Nephron progenitor cell (in vitro differentiated cells): ENCODE measurements around the gene NDUFS1.

Experiments
- DNase-seq: peaks from one replicate; pipeline ENCODE4 v3.0.0; 2021
- H3K27ac Mint-ChIP-seq: 2 replicates; pipeline ENCODE4 v1.8.0; 2021; ENCODE audit warnings: mild to moderate bottlenecking, moderate library complexity, mixed read lengths
- H3K27me3 Mint-ChIP-seq: 2 replicates; pipeline ENCODE4 v1.8.0; 2021; ENCODE audit warnings: mild to moderate bottlenecking, low read depth, mixed read lengths; ENCODE audit not compliant: poor library complexity
- H3K36me3 Mint-ChIP-seq: 2 replicates; pipeline ENCODE4 v1.8.0; 2021; ENCODE audit warnings: low read depth, mixed read lengths
- H3K4me1 Mint-ChIP-seq: 2 replicates; pipeline ENCODE4 v1.8.0; 2021; ENCODE audit warnings: mixed read lengths
- H3K4me3 Mint-ChIP-seq: 2 replicates; pipeline ENCODE4 v1.8.0; 2021; ENCODE audit warnings: mild to moderate bottlenecking, moderate library complexity, mixed read lengths
- H3K9me3 Mint-ChIP-seq: 2 replicates; pipeline ENCODE4 v1.8.0; 2021; ENCODE audit warnings: mild to moderate bottlenecking, moderate library complexity, mixed read lengths
- CTCF ChIP-seq: fragments of 200-600 bp; sonication (generic); IDR thresholded peaks from 2 replicates; pipeline ENCODE4 v1.5.0; 2021; ENCODE audit warnings: antibody characterized with exemption

Gene NDUFS1

DNA sequence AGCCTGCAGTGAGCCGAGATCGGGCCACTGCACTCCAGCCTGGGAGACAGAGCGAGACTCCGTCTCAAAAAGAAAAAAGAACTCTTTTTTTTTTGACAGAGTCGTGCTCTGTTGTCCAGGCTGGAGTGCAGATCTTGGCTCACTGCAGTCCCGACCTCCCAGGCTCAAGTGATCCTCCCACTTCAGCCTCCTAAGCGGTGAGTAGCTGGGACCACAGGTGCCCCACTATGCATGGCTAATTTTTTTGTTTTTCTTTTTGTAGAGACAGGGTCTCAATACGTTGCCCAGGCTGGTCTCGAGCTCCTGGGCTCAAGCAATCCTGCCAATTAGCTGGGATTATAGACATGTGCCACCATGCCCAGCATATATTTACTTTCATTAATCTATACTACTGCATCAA, 60.8 kb downstream of the NDUFS1 start:
- no peaks in the 10 kb centered on the region for H3K9me3 Mint-ChIP-seq
- H3K27ac Mint-ChIP-seq = no peak overlapping the region
- H3K4me1 Mint-ChIP-seq = peaks cover 5% of the 10 kb centered on the region
- peaks cover 5% of the 10 kb centered on the region for H3K36me3 Mint-ChIP-seq
- peaks cover 4% of the 10 kb centered on the region for H3K27me3 Mint-ChIP-seq
- H3K4me3 Mint-ChIP-seq = no peak overlapping the region
- no peak for DNase-seq
- no peak for TF ChIP-seq CTCF

DNA sequence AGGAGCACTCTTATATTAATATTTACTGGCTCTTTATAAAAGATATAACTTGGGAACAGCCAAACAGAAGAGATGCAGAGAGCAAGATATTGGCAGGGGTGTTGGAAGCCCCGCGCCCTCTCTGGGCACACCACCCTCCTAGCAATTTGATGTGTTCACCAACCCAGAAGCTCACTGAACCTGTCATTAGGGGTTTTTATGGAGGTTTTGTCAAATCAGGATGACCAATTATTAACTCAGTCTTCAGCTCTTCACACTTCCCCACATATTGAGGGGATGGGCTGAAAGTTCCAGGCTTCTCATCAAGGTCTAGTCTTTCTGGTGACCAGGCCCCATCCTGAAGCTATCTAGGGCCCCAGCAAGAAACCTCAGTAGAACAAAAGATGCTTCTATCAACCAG, 62.4 kb downstream of the NDUFS1 start:
- Mint-ChIP-seq H3K27me3 (peaks cover 4% of the 10 kb centered on the region), H3K9me3 (no peaks in the 10 kb centered on the region), H3K36me3 (peaks cover 5% of the 10 kb centered on the region), H3K4me3 (no peak overlapping the region), H3K4me1 (peaks cover 12% of the 10 kb centered on the region), H3K27ac (no peak overlapping the region)
- TF ChIP-seq CTCF = no peak
- DNase-seq = no peak

DNA sequence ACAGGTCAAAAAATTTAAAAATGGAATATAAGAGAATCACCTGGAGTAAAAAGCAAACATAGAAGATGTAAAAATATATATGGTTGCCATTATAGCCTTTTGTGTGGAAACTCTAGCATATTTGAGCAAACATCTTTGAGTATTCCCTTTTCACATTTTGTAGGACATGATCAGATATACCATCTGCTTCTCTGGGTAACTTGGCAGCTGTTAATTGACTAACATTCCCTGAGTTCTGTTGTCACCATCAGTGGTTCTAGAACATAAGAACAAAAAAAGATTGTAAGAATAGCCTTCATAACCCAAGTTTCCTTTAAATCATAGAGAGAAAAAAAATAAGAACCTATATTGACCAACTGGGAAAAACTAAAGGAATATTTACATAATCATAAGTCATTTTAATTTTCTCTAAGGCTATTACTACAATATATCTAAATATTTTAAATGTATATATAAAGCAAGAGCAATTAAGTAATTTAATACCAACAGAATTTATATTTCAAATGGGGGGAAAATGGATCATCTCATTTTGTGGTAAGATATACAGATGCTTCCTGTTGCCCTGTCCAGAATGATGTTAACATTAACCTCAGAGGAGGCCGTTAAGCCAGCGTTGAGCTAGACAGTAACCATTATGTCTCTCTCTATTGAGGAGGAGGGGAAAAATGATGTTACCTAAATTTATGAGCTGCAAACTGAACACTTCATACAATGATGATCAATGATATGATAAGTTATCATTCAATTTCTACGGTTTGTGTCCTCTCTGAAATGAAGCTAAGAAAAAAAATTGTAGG, 63.5 kb downstream of the NDUFS1 start:
- no peaks in the 10 kb centered on the region for H3K9me3 Mint-ChIP-seq
- no peak for DNase-seq
- H3K36me3 Mint-ChIP-seq = peaks cover 5% of the 10 kb centered on the region
- peaks cover 4% of the 10 kb centered on the region for H3K27me3 Mint-ChIP-seq
- H3K4me3 Mint-ChIP-seq = no peak overlapping the region
- H3K27ac Mint-ChIP-seq = no peak overlapping the region
- no peak for TF ChIP-seq CTCF
- H3K4me1 Mint-ChIP-seq = peaks cover 12% of the 10 kb centered on the region

GRCh38 chr2:206092297-206092696, 66.9 kb downstream of the NDUFS1 start:
- no peak for TF ChIP-seq CTCF
- Mint-ChIP-seq H3K27ac (no peak overlapping the region), H3K36me3 (peaks cover 12% of the 10 kb centered on the region), H3K4me1 (peaks cover 17% of the 10 kb centered on the region), H3K9me3 (peaks cover under 1% of the 10 kb centered on the region), H3K27me3 (no peaks in the 10 kb centered on the region), H3K4me3 (no peak overlapping the region)
- no peak for DNase-seq

GRCh38 chr2:206088248-206088647, 71.0 kb downstream of the NDUFS1 start:
- H3K4me3 Mint-ChIP-seq = peak overlapping the region; percentile 45
- peaks cover 3% of the 10 kb centered on the region for H3K9me3 Mint-ChIP-seq
- peaks cover 17% of the 10 kb centered on the region for H3K36me3 Mint-ChIP-seq
- DNase-seq = no peak
- peaks cover 3% of the 10 kb centered on the region for H3K27me3 Mint-ChIP-seq
- H3K27ac Mint-ChIP-seq = no peak overlapping the region
- no peak for TF ChIP-seq CTCF
- H3K4me1 Mint-ChIP-seq = peaks cover 35% of the 10 kb centered on the region

DNA sequence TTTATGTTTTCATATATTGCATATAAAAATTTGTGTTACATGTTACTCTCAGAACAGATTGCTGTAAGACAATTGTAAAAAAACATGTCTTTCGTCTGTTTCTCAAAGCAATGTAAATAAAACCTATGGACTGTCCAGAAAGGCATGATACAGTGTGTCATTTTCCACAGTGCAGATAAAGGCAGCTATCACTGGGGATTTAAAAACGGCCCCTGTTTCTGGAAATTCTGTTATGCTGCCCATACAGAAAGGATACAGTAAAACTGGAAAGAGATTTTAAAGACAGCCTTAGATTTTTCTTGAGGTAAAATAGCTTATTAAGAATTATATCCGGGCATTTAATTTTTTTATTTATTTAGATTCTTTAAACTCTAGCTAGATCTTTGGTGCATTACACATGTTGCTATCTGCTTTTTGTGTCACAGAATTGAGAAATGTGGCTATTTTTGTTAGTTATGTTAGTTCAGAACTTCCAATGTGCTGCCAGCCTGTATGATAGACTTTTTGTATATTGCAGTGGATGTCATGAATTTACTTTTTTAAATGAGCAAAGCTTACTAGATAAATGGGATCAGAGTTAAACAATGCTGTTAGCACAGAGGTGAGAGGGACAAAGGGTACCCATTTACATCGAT, 72.4 kb downstream of the NDUFS1 start:
- Mint-ChIP-seq H3K27me3 (peaks cover 3% of the 10 kb centered on the region), H3K4me1 (peaks cover 34% of the 10 kb centered on the region), H3K9me3 (peaks cover 3% of the 10 kb centered on the region), H3K4me3 (peak overlapping the region; percentile 99), H3K27ac (peak overlapping the region; percentile 73), H3K36me3 (peaks cover 17% of the 10 kb centered on the region)
- DNase-seq = no peak
- no peak for TF ChIP-seq CTCF
